K562 (cell line): ENCODE measurements around the gene COPA. TPM values are rescaled to one million over a fixed set of nuclear protein-coding genes. Genes with fewer than 3 reads are reported as not detected.

Experiments used
- CHAMP1 ChIP-seq: fragments of 450-650 bp; IDR thresholded peaks from 2 replicates; pipeline ENCODE4 v1.6.1; 2016; ENCODE audit warnings: mild to moderate bottlenecking
- CLOCK ChIP-seq: fragments of 250-450 bp; sonication (Bioruptor Pico); IDR thresholded peaks from 2 replicates; pipeline ENCODE4 v1.4.0; 2020; ENCODE audit warnings: mild to moderate bottlenecking, moderate library complexity, borderline replicate concordance
- FOXP4 ChIP-seq: sonication (generic); formaldehyde crosslinking; IDR thresholded peaks from 2 replicates; pipeline ENCODE4 v1.8.0; 2022; ENCODE audit warnings: mild to moderate bottlenecking, missing genetic modification reagents, borderline replicate concordance
- HBP1 ChIP-seq: fragments of 450-650 bp; formaldehyde crosslinking; IDR thresholded peaks from 2 replicates; pipeline ENCODE4 v1.4.0; 2022; ENCODE audit warnings: missing genetic modification characterization
- JUND ChIP-seq, 2 experiments: IDR thresholded peaks; 2 replicates in 1 of 2; 3 replicates in 1 of 2; pipeline ENCODE4 v1.6.1; 2011; ENCODE audit warnings: borderline replicate concordance in 2 of 2, low read depth in 2 of 2, low read length in 2 of 2, improper control_type of control experiment in 1 of 2, missing biosample characterization in 1 of 2, missing genetic modification characterization in 1 of 2, missing genetic modification reagents in 1 of 2
- MCM2 ChIP-seq: fragments of 450-650 bp; IDR thresholded peaks from 2 replicates; pipeline ENCODE4 v1.6.1; 2017; ENCODE audit warnings: low read depth, mild to moderate bottlenecking
- NBN ChIP-seq: fragments of 450-650 bp; IDR thresholded peaks from 2 replicates; pipeline ENCODE4 v1.6.1; 2016; ENCODE audit warnings: low read depth, mild to moderate bottlenecking
- NR2C1 ChIP-seq, 2 experiments: fragments of 450-650 bp; IDR thresholded peaks; 2 replicates each; pipeline ENCODE4 v1.6.1; 2017; ENCODE audit warnings: mild to moderate bottlenecking in 2 of 2, antibody characterized with exemption in 1 of 2, inconsistent platforms in 1 of 2, missing compliant biosample characterization in 1 of 2, missing genetic modification characterization in 1 of 2
- PKNOX1 ChIP-seq: fragments of 450-650 bp; IDR thresholded peaks from 2 replicates; pipeline ENCODE4 v1.6.1; 2016
- POLR2AphosphoS2 ChIP-seq: IDR thresholded peaks from 2 replicates; pipeline ENCODE4 v1.6.1; 2012; ENCODE audit warnings: low read length, improper control_type of control experiment
- TAL1 ChIP-seq: fragments of 450-650 bp; IDR thresholded peaks from 2 replicates; pipeline ENCODE4 v1.6.1; 2016; ENCODE audit warnings: mild to moderate bottlenecking
- ZNF384 ChIP-seq: IDR thresholded peaks from 2 replicates; pipeline ENCODE4 v1.6.1; 2012; ENCODE audit warnings: low read depth, low read length, improper control_type of control experiment
- polyA plus RNA-seq, 8 experiments: library from polyadenylated mRNA; depleted of rRNA in 4 of 8; stranded (reverse) in 5 of 8; unstranded in 3 of 8; fragments of >200 nt; fragmentation: Nextera tagmentation in 2 of 8; fragmentation: Illumina TruSeq in 1 of 8; extraction: Ambion mirVana in 2 of 8; extraction: Trizol in 1 of 8; gene quantifications; 2 replicates each; pipeline versions ENCODE4 v1.2.1 to v1.2.3, GENCODE V29; 2011 to 2014; ENCODE audit warnings: inconsistent platforms in 1 of 8, missing spikeins in 1 of 8
- total RNA-seq, 7 experiments: library from RNA; depleted of rRNA in 6 of 7; stranded (reverse); fragments of >200 nt in 6 of 7; fragmentation: Illumina TruSeq in 2 of 7; extraction: Trizol in 2 of 7; gene quantifications; 2 replicates each; pipeline versions ENCODE4 v1.2.1 to v1.2.3, GENCODE V29; 2011 to 2021; ENCODE audit warnings: low replicate concordance in 1 of 7

Gene COPA
- total and polyA plus RNA-seq, 9 of the 15 experiments (the other 6 are each of a cell fraction or from before 2014, with no cell fraction given) = 49.8 to 222 (median 110) TPM

- TF ChIP-seq CHAMP1 (no peak), MCM2 (no peak), CLOCK (CRISPR knock-in tag) (no peak), POLR2AphosphoS2 (no peak), NBN (no peak), NR2C1 (IDR thresholded peaks at IDR 0.05) (no peak), NR2C1 (tag; IDR thresholded peaks at IDR 0.05) (no peak), HBP1 (CRISPR knock-in tag) (no peak), JUND (IDR thresholded peaks at IDR 0.05; ENCODE audit: borderline replicate concordance, low read depth, low read length) (peak; percentile 68; the same call in 1 of the 2 replicates), JUND (tag; IDR thresholded peaks at IDR 0.05; ENCODE audit: borderline replicate concordance, low read depth, low read length) (peak; percentile 44; the same call in 1 of the 3 replicates), TAL1 (no peak), ZNF384 (no peak), FOXP4 (no peak), PKNOX1 (peak; percentile 81)
Observed at GRCh38 chr1:160359559-160360226, 16.6 kb upstream of the COPA start (continued).
